Stimulated activated naive CD8-positive, alpha-beta T cell treated with anti-CD3 and anti-CD28 coated beads, Interleukin-15, Interleukin-2, amounts not matched to agents 100 ng/mL and 50 ng/mL, for 24 hours (primary cell): ENCODE data around the gene SGMS1.
"Not testable (repeated sequence)": the region's sequence is repeated elsewhere in the genome, so short reads cannot be mapped to it uniquely, and the experiment has no call there.

Source experiments
- H3K27ac Mint-ChIP-seq: one replicate; pipeline ENCODE4 v1.8.0; 2021; ENCODE audit warnings: mild to moderate bottlenecking, mixed read lengths
- H3K27me3 Mint-ChIP-seq: one replicate; pipeline ENCODE4 v1.8.0; 2021; ENCODE audit warnings: mixed read lengths
- H3K36me3 Mint-ChIP-seq: one replicate; pipeline ENCODE4 v1.8.0; 2021; ENCODE audit warnings: low read depth, mixed read lengths
- H3K4me1 Mint-ChIP-seq: one replicate; pipeline ENCODE4 v1.8.0; 2021; ENCODE audit warnings: low read depth, mixed read lengths
- H3K4me3 Mint-ChIP-seq: one replicate; pipeline ENCODE4 v1.8.0; 2021; ENCODE audit warnings: mild to moderate bottlenecking, mixed read lengths
- H3K9me3 Mint-ChIP-seq: one replicate; pipeline ENCODE4 v1.8.0; 2021; ENCODE audit warnings: mixed read lengths

Gene SGMS1

DNA sequence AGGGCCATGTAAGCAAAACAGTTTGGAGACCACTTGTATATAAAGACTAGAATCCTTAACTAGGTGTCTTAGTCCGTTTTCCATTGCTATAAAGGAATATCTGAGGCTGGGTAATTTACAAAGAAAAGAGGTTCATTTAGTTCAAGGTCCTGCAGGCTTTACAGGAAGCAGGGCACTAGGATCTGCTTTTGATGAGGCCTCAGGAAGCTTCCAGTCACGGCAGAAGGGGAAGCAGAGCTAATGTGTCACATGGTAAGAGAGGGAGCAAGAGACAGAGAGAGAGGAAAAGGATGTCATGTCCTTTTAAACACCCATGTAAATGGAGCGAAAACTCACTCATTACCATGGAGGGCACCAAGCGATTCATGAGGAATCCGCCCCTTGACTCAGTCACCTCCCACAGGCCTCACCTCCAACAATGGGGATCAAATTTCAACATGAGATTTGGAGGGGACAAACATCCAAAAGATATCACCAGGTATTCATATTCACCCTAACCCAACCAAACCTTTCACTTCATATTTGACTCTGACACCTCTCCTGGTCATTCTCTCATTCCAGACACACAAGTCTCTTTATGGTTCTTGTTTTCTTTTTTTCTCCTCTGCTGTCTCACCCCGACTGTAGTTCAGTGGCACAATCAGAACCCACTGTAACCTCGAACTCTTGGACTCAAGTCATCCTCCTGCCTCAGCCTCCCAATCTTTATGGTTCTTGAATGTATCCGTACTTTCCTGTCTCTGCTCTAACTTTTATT lies 342.4 kb downstream of the SGMS1 start:
- no peak overlapping the region for H3K27ac Mint-ChIP-seq
- peaks cover 53% of the 10 kb centered on the region for H3K27me3 Mint-ChIP-seq
- H3K4me3 Mint-ChIP-seq: no peak overlapping the region
- H3K4me1 Mint-ChIP-seq: no peaks in the 10 kb centered on the region
- H3K9me3 Mint-ChIP-seq: no peaks in the 10 kb centered on the region
- no peaks in the 10 kb centered on the region for H3K36me3 Mint-ChIP-seq

DNA sequence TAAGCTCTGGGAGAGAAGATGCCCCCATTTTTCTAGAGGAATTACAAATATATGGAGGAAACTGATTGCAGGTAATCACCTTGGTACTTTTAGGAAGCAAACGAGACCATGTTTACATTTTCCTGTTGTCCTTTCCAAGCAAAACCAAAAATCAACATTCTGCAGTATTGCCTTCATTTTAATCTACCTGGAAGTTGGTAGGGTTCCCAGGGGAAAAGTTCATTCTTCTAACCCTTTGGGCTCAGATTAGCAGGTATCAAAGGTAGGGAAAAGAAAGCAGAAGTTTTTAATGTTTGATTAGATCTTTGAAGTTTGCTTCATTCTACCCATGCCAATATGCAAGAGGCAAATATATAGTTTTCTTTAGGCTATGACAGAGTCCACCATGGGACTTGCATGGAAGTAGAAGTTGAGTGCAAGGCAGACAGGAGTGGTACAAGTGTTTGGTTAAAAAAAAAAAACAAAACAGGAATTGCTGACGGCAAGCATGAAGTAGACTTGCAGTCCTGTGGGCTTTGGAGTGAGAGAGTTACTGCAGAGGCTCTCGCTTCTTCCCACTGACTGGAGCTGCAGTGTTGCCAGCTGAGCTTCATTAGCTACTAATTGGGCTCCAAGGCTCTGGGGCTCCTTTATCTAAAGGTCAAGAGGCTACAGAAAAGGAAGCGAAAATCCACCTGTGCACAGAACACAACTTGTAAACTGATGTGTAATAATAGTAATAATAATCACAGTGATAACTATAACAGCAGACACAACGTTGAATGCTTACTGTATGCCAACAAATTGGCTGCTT lies 343.5 kb downstream of the SGMS1 start:
- peaks cover 61% of the 10 kb centered on the region for H3K27me3 Mint-ChIP-seq
- H3K27ac Mint-ChIP-seq: no peak overlapping the region

DNA sequence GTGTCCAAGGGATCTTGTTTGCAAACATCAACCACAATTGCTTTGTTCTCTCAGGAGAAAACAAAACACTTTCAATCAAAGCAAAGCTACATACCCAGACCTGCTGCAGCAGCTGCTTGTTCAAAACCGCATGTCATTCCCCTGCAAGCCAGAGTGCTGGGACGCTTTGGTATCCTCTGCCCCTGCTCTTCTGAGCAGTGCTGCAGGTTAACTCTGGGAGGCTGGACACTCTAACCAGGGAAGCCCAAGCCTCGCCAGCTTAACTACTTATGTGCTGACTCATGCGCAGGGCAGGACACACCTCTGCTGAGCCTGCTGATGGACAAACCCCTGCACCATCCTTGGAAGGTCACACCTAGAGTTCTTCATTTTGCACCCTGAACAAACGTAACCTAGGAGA lies 344.3 kb downstream of the SGMS1 start:
- Mint-ChIP-seq H3K4me1 (no peaks in the 10 kb centered on the region), H3K27ac (no peak overlapping the region), H3K9me3 (no peaks in the 10 kb centered on the region), H3K4me3 (no peak overlapping the region), H3K36me3 (no peaks in the 10 kb centered on the region), H3K27me3 (peaks cover 61% of the 10 kb centered on the region)

More for the DNA sequence above, 343.5 kb downstream of the SGMS1 start:
- Mint-ChIP-seq H3K9me3 (no peaks in the 10 kb centered on the region), H3K36me3 (no peaks in the 10 kb centered on the region), H3K4me1 (no peaks in the 10 kb centered on the region), H3K4me3 (no peak overlapping the region)

DNA sequence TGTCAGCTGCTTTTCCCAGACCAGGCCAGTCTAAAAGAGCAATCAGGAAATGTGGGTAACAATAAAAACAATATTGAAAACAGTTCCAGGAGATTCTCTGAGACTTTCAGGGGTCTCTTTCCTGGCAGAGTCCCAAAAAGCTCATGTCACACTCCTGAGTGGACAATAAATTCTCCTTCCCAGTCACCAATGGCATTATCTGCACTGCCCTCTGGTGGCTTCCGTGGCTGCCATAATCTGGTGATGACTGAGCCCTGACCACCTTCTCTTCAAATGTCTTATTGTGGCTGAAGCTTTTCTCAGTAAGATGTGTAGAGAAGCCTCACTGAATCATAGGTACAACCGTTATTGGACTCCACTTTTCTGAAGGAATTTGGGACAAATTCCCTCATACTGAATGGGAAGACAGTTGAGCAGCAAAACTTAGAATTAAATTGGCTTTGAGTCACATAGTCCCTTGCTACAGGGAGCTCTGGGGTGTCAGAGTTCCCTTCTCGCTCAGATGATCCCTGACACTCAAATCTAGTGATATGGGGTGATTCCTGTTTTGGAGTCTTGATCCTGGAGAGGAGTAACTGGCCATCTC lies 348.0 kb downstream of the SGMS1 start:
- no peaks in the 10 kb centered on the region for H3K9me3 Mint-ChIP-seq
- no peak overlapping the region for H3K4me3 Mint-ChIP-seq
- peaks cover 37% of the 10 kb centered on the region for H3K27me3 Mint-ChIP-seq
- no peaks in the 10 kb centered on the region for H3K4me1 Mint-ChIP-seq
- no peak overlapping the region for H3K27ac Mint-ChIP-seq
- H3K36me3 Mint-ChIP-seq: no peaks in the 10 kb centered on the region

DNA sequence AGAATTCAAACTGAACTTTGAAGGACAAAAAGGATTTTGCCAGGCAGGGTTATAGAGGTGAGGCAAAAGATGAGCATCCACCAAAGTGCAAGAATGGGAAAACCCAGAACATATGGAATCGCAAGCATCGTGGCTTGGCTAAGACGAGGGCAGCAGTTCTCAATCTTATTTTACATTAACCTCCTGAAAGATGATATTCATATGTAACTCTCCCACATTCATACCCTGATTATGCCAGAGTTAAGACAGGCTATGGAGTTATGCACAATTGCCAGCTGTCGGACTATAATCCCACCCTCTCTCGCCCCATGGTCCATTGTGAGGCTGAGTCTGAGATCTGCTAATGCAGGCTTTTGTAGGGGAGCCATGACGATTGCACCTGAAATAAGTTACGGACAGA lies 351.2 kb downstream of the SGMS1 start:
- Mint-ChIP-seq H3K4me1 (no peaks in the 10 kb centered on the region), H3K4me3 (no peak overlapping the region)

DNA sequence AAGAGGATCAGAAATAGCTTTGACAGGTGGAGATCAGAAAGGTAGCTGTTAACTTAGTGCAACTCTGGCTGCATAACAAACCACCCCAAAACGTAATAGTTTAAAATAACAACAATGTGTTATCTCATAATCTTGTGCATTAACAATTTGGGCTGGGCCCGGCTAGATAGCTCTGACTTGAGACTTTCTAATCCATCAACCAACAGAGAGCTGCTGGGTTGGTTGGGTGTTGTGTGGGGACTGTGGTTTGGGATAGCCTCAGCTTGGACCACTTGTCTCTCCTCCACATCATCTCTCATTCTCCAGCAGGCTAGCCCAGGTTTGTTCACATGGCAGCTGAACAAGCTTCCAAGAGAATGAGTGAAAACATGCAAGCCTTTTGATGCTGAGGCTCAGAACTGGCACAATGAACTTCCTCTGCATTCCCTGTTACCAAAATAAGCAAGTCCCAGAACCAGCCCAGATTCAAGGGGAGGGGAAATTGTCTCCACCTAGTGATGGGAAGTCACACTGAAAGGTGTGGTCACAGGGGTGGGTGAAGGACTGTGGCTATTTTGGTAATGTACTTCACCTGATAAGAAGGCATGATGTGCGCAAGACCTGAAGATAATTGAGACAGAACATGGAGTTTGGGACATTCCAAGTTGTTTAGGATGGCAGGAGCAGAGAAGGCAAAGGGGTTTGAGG lies 352.0 kb downstream of the SGMS1 start:
- Mint-ChIP-seq H3K9me3 (no peaks in the 10 kb centered on the region), H3K4me1 (no peaks in the 10 kb centered on the region), H3K36me3 (no peaks in the 10 kb centered on the region), H3K27ac (no peak overlapping the region), H3K27me3 (peaks cover 11% of the 10 kb centered on the region), H3K4me3 (no peak overlapping the region)

More for the DNA sequence above, 351.2 kb downstream of the SGMS1 start:
- Mint-ChIP-seq H3K27me3 (peaks cover 16% of the 10 kb centered on the region), H3K36me3 (no peaks in the 10 kb centered on the region), H3K9me3 (no peaks in the 10 kb centered on the region), H3K27ac (no peak overlapping the region)

DNA sequence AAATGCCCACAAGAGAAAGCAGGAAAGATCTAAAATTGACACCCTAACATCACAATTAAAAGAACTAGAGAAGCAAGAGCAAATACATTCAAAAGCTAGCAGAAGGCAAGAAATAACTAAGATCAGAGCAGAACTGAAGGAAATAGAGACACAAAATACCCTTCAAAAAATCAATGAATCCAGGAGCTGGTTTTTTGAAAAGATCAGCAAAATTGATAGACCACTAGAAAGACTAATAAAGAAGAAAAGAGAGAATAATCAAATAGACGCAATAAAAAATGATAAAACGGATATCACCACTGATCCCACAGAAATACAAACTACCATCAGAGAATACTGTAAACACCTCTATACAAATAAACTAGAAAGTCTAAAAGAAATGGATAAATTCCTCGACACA lies 355.9 kb downstream of the SGMS1 start:
- not testable (repeated sequence) for H3K9me3 Mint-ChIP-seq, H3K36me3 Mint-ChIP-seq, H3K27ac Mint-ChIP-seq, H3K4me3 Mint-ChIP-seq, H3K4me1 Mint-ChIP-seq
- peaks cover 24% of the 10 kb centered on the region for H3K27me3 Mint-ChIP-seq

DNA sequence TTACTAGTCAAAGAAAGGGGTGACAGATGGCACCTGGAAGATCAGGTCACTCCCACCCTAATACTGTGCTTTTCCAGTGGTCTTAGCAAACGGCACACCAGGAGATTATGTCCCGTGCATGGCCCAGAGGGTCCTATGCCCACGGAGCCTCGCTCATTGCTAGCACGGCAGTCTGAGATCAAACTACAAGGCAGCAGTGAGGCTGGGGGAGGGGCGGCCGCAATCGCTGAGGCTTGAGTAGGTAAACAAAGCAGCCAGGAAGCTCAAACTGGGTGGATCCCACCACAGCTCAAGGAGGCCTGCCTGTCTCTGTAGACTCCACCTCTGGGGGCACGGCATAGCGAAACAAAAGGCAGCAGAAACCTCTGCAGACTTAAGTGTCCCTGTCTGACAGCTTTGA lies 361.1 kb downstream of the SGMS1 start:
- H3K4me3 Mint-ChIP-seq, H3K27ac Mint-ChIP-seq, H3K9me3 Mint-ChIP-seq, H3K36me3 Mint-ChIP-seq: not testable (repeated sequence)
- Mint-ChIP-seq H3K27me3 (peaks cover 40% of the 10 kb centered on the region), H3K4me1 (peaks cover 23% of the 10 kb centered on the region)

DNA sequence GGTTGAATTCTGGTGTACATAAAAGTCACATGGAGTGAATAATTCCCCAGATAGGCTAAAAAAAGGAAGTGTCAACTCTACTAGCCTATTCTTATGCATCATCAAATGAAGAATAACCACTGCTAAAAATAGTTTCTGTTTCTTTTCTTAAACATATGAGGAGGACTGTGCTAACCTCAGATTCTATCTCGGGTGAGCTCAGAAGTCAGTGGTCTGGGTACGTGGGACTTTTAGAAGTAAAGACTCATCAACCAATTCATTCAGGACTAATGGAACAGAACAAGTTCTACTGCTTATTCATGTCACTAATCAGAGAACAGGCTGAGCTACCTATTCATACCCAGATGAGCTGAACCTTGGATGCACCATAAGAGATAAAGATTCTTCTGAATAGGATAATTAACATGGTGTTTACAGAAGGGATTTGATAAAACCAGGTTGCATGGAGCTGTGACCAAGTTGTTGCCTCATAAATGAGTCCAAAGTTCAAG lies 362.9 kb downstream of the SGMS1 start:
- H3K4me1 Mint-ChIP-seq: peaks cover 23% of the 10 kb centered on the region
- no peaks in the 10 kb centered on the region for H3K9me3 Mint-ChIP-seq
- no peak overlapping the region for H3K27ac Mint-ChIP-seq
- no peaks in the 10 kb centered on the region for H3K36me3 Mint-ChIP-seq
- H3K27me3 Mint-ChIP-seq: peaks cover 43% of the 10 kb centered on the region
- no peak overlapping the region for H3K4me3 Mint-ChIP-seq
